ENCODE measurements around the gene CYFIP2.

CYFIP2 gene

GRCh38 chr5:157259699-157260098, 6.2 kb upstream of the CYFIP2 start:
- no peak for DNase-seq

- no peak for DNase-seq
Observed at GRCh38 chr5:157263496-157264090, 2.3 kb upstream of the CYFIP2 start.

- no peak for DNase-seq
Observed at GRCh38 chr5:157266286-157267007, 524 bp downstream of the CYFIP2 start.

DNA sequence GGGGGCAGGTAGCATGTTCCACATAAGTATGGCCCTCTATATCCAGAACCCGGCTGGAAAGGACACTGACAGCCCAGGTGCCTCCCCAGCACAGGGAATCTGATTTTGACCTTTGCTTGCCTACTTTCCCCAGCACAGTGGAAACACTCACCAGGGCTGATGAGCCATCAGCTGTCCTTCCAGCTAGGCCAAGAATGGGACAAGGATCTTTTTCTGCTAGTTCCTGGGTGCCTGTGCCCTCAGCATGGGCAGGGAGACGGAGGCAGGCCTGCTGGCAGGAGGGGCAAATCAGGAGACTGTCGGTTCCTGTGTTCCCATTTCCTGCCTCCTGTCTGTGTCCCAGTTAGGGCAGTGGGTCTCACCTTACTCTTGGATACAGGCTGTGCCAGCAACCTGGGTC, 1.1 kb downstream of the CYFIP2 start:
- DNase-seq, result no peak

- no peak for DNase-seq
Observed at GRCh38 chr5:157267761-157268480, 2.0 kb downstream of the CYFIP2 start.

DNA sequence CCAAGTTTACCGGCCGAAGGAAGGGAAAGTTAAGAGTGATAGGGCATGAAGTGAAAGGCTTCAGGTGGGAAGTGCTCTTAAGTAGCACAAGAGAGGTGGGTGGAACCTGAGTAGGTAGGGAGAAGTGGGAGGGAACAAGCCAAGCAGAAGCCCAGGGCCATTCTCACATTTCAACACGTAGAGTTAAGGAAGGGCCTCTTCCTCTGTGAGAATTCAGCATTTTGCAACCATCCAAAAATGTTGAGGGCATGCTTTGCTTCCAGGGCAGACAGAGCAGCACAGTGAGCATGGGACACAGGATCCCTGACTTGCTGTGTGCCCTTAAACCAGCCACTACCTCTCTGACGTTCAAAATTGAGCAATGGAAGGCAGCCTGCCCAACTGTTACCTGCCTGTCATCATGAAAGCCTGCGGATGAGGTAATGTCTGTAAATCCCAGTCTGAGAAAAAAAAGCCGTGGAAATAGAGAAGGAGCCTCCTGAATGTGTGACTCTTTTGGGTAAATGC, 3.3 kb downstream of the CYFIP2 start:
- DNase-seq, result no peak

- DNase-seq, result no peak
Observed at GRCh38 chr5:157269761-157270272, 3.9 kb downstream of the CYFIP2 start.

DNA sequence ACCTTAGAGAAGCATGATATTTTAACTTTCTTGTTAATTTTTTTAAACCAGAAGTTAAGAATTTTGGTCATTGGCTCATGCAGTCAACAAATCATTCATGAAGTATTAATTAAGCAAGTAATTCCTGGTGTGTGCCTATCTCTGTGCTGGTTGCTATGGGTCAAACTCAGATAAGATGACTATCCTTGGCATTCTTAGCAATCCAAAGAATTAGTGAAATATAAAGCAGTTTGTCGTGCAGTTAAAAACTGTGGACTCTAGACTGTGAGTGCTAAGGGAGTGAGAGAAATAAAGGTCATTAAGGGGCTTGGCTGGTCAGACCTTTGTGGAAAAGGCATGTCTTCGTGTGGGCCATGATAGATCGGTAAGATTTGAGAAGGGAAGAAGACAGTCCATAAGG, 4.8 kb downstream of the CYFIP2 start:
- no peak for DNase-seq

GRCh38 chr5:157271740-157272271, 5.9 kb downstream of the CYFIP2 start:
- no peak for DNase-seq

DNA sequence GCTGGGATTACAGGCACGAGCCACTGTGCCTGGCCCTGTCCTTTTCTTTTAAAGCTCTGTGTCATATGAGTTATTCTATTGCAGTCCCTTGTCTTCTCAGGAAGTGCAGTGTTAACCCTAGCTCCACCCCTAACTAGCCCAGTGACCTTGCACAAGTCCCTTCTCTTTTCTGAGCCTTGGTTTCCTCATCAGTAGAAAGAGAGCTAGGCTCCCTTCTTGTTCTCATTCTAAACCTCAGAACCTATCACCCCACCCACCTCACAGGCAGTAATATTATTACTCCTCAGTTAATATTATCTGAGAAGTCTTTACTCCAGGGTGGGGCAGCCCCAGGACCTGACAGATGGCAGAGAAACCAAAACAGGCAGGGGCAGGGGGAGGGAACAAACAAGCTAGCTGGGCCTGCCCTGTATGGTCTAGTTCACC, 7.2 kb downstream of the CYFIP2 start:
- no peak for DNase-seq

DNA sequence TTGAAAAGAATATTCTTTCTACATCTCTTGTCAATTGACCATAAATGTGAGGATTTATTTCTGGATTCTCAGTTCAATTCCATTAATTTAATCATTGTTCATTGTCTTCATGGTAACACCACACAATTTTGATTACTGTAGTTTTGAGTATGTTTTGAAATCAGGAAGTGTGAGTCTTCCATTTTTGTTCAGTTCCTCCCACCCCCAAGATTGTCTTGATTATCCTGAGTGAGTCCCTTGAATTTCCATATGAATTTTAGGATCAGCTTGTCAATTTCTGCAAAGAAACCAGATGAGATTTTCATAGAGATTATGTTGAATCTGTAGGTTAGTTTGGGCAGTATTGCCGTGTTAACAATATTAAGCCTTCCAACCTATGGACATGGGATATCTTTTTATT, 9.5 kb downstream of the CYFIP2 start:
- DNase-seq, result no peak

GRCh38 chr5:157278319-157279037, 12.6 kb downstream of the CYFIP2 start:
- DNase-seq, result no peak

DNA sequence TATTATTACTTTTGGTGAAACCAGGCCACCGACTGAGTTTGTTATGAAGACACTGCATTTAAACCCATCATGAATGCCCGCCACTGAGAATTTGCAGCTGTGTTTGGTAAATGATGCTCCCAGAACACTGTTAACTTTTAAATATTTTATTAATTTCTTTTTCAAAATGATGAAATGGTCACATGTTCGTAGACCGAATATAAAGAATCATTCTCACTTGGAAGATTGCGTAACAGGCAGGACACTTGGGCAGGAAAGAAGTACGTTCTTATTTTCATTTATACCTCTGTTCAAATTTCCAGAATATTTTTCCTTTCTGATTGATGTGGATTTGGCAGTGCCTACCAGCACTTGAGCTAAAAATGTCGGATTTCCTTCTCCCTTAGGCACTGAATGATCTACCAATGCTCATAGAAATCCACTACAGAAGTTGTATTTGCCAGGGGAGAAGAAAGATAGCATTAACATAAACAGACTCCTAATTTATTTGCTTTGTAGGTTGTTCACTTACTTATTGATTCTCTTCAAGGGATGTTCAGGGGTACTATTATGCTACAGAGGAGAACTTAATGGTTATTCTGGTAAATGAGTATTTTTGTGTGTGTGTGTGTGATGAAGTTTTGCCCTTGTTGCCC, 13.8 kb downstream of the CYFIP2 start:
- DNase-seq, result no peak

GRCh38 chr5:157280927-157281326, 15.0 kb downstream of the CYFIP2 start:
- peak; percentile 57 for DNase-seq

GRCh38 chr5:157282150-157282549, 16.2 kb downstream of the CYFIP2 start:
- DNase-seq, result no peak

- DNase-seq, result no peak
Observed at GRCh38 chr5:157283434-157283833, 17.5 kb downstream of the CYFIP2 start.

DNA sequence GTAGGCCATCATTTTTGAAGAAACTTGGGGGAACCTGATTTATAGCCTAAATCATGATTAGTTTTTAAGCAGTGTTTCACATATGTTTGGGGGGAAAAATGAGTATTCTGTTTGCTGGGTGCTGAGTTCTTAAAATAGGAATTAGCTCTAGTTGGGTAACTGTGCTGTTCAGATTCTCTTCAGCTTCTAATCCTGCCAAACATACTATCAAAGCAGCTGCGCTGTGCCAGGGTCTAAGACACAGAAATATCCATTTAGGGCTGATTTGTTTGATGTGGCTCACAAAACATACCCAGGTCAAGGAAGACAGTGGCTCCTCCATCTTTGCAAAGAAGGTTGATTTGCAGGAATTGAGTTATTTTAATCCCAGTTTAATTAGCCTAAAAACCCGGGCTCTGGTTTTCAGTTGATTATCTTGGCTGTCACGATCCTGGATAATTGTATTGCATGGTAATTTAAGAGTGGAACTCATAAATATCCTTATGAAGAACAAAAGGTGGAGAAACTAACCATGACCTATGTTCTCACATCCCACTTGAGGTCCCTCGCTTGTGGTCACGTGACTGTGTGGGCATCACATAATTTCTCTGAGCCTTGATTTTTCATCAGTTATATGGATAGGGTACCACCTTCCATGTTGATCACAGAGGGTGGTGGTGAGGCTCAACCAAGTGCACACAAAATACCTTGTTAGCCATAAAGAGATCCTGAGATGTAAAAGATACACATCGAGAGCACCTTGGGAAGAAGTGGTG, 18.7 kb downstream of the CYFIP2 start:
- DNase-seq, result no peak

- DNase-seq, result no peak
Observed at GRCh38 chr5:157285310-157286035, 19.6 kb downstream of the CYFIP2 start.

GRCh38 chr5:157286761-157287211, 20.9 kb downstream of the CYFIP2 start:
- no peak for DNase-seq

DNA sequence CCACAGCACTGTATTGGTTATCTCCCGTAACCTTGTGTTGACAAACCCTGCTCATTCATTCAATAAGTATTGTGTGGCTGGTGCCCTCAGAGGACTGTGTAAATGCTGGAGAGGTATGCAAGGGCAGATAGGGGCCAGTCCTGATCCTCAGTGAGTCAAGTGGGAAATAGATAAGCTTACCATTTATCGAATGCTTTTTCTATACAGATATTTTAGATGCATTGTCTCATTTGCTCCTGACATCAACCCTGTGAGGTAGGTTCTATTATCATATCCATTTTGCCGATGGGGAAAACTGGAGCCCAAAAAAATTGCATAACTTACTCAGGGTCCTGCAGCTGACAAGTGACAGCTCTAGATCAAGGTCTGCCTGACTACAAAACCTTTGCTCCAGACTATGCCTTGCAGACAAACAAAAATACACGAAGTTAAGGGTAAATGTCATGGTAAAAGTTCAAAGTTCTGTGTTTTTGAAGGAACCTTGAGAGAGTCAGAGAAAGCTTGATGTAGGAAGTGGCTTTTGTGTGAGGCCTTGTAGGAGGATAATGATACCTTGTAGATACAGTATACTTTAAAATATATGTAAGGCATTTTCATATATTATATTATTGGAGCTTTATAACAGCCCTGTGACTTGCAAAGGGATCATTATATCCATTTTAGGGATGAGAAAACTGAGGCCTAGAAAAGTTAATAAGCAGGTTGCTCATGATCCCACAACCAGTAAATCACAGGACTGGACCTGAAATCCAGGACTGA, 22.7 kb downstream of the CYFIP2 start:
- no peak for DNase-seq

All from EL (cell line).